HG02943 (cell line): ENCODE results near the gene AVPR2.
A peak's percentile ranks its signal among the peaks of the same experiment; 100 is the strongest.

ENCODE experiments used
- ATAC-seq: cut with Tn5 transposase; IDR thresholded peaks from one replicate; pipeline ENCODE4 v1.9.1; 2021; ENCODE audit warnings: mild to moderate bottlenecking, low read depth, moderate library complexity; ENCODE audit not compliant: unreplicated experiment

AVPR2 gene

GRCh38 chrX:153930011-153930910, 25.8 kb downstream of the AVPR2 start:
- ATAC-seq: no peak

DNA sequence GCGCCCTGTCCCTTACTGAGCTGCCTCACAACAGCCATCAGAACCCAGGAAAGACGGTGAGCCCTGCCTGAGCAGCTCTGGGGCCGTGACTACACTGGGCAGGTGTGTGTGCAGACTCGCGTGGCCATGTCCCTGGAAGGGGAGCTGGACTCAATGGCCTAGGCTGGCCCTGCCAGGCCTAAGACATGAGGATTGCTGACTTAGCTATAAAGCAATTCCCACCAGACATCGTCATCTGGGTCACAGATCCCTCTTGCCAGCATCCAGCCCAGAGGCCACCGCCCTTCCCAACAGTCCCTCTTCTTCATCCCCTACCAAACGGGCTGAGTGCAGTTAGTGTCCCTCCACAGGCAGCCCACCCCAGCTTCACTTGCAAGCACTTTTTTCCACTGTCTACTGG, 26.7 kb downstream of the AVPR2 start:
- no peak for ATAC-seq

DNA sequence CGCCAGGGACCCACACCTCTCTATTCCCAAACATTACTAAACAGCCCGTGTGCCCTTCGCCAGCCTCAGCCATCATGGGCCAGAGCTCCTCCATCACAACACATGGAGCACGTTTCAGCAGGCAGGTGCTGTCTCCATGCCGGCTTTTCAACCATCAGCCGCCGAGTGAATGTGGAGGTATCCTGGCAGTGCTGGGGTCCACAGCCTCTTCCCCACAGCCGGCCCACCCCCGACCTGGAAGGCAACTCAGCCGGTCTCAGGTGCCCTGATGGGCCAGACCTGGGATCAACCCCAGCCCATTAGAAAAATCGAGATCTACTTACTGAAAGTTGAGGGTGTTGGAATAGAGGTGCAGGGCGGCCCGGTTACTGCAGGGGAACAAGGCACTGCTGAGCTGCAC, 27.3 kb downstream of the AVPR2 start:
- ATAC-seq: no peak

GRCh38 chrX:153932220-153932915, 27.9 kb downstream of the AVPR2 start:
- ATAC-seq: no peak

DNA sequence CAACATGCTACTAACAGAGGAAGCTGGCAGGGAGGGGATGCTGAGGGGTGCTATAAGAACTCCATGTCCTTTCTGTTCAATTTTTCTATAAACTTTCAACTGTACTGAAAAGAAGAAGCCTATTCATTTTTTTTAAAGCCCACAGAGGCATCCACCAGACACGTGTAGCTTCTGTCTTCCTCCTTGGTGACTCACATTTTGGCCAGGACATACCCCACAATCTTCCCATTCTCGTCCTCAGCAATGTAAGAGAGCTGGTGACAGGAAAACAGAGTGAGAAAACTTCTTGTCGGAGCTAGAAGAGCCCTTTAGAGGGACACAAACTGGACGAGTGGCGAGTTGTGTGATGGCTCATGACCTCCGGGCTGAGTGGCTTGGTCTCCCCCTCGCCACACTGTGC, 29.3 kb downstream of the AVPR2 start:
- ATAC-seq: no peak

GRCh38 chrX:153934148-153934761, 29.8 kb downstream of the AVPR2 start:
- ATAC-seq: no peak

- peak; percentile 88 for ATAC-seq
Observed at GRCh38 chrX:153934762-153935325, 30.4 kb downstream of the AVPR2 start, which contains the start of gene NAA10. TSS of gene NAA10 (minus strand) at chrX:153935037. CDS start at chrX:153934904, 133 bp downstream.

- ATAC-seq: no peak
Observed at GRCh38 chrX:153935326-153935851, 30.9 kb downstream of the AVPR2 start.

- ATAC-seq: no peak
Observed at GRCh38 chrX:153937056-153937455, 32.6 kb downstream of the AVPR2 start.

- no peak for ATAC-seq
Observed at GRCh38 chrX:153938226-153938786, 33.8 kb downstream of the AVPR2 start.

DNA sequence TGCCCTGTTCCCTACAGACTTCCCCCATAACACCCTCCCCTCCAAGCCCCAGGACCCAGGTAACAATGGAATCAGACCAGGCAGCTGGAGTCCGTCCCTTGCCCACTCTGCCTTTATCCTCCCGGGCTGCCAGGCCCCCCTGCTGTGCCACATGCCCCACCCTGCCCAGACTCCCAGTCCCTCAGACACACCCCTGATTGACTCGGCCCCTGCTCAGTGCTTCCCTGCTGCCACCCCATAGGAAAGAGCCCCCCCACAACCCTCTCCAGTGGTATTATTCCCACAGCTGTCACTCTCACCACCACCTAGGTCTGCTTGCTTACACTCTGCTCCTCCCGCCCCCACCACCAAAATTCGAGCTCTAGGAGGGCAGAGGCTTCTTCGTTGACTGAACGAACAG, 35.1 kb downstream of the AVPR2 start:
- ATAC-seq: no peak

DNA sequence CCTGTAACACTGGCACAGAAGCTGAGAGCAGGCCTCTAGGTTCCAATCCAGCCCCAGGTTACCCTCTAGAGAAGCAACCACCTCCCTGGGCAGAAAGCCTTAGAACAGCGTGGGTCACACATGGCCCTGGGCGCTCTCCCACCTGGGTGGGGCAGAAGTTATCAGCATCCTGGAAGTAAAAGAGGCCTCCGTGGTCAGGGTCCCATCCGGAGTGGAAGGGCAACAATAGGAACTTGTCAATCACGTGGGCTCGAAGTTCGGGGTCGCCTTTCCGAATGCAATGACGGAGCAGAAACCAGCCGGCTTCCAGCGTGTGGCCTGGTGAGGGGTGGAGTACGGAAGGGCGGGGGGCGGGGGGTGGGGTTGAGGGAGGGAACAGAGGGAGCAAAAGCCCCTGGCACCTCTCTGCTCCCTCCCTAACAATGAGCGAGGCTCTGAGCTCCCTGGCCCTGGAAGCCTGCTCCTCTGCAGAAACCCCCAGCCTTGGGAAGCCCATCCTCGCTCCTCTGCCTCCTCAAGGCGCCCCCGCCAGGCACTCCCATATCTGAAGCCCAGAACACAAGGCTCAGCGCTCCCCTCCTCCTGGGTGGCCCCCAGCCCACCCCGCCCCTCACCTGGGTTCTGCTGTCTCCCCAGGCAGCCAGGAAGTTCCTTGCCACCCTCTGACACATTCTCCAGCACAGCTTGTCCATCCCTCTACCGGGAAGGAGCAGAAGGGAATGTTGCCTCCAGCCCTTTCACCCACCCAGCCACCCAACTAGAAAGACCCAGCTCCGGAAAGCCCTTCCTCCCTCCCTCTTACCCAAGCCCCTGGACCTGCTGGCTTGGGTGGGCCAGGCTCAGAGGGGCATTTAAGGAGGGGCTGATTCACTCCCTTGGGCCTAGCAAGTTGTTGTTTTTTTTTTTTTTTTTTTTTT, 37.1 kb downstream of the AVPR2 start:
- ATAC-seq: no peak

DNA sequence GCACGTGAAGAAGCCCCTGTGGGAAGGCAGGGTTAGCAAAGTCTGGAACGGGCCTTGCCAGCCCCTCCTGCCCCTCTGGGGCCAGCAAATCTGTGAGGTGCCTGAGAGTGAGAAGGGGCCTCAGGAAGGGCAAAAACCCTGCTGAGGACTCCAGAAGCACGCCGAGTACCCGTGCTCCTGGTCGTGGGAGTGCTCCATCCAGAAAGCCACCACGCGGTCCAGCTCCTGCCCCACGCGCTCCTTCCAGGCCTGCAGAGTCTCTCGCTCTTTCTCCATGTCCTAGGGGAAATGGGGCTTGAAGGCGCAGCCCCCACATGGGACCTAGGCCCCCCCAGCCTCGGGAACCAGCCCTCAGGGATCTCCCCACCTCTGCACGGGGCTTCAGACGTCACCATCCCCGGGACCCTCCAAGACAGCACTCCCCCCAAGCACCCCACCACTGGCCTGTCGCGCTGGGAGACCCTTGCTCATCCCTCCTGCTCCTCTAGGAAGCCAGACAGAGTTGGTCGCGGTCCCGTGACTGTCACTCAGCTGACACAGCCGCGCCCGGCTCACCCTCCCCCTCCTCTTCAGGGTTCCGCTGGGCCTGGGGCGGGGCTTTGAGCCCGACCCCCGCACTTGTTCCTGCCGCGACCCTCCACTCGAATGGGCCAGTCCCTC, 39.8 kb downstream of the AVPR2 start, which contains the start of gene RENBP:
Gene RENBP (minus strand): TSS at position 504 of the 660 bp plus-strand sequence. CDS start 33 bp downstream, at position 471.
- no peak for ATAC-seq

DNA sequence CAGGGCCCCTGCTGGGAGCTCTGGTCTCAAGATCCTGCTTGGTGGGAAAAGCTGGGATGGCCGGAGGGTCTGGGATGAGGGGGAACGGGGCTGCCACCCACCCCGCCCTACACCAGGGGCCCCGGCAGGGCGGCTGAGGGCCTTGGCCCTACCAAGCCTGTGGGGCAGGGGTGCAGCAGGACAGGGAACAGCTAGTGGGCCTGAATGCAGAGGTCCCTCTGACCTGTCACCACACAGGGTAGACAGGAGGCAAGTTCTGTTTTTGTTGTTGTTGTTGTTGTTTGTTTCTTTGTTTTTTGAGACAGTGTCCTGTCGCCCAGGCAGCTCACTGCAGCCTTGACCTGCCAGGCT, 40.3 kb downstream of the AVPR2 start:
- no peak for ATAC-seq

- ATAC-seq: no peak
Observed at GRCh38 chrX:153945956-153946943, 41.8 kb downstream of the AVPR2 start.

- peak; percentile 77 for ATAC-seq
Observed at GRCh38 chrX:153947009-153947769, 42.7 kb downstream of the AVPR2 start.

GRCh38 chrX:153948002-153948466, 43.6 kb downstream of the AVPR2 start:
- ATAC-seq: no peak
